ENCODE data around the gene LRP1B. TPM values are rescaled to one million over a fixed set of nuclear protein-coding genes. Genes with fewer than 3 reads are reported as not detected.

The LRP1B gene
- total RNA-seq, 1 experiment from 2014 or later: 0.21 TPM

GRCh38 chr2:141704541-141704940 lies 426.3 kb downstream of the LRP1B start:
- no TSS peak for BruUV-seq (replicated peaks)
- Mint-ChIP-seq H3K27ac (ENCODE audit: unreplicated experiment) (no peak overlapping the region), H3K9me3 (ENCODE audit: low read depth, unreplicated experiment) (peaks cover 3% of the 10 kb centered on the region), H3K4me1 (ENCODE audit: low read depth, unreplicated experiment) (no peaks in the 10 kb centered on the region), H3K36me3 (ENCODE audit: insufficient read depth, unreplicated experiment) (no peaks in the 10 kb centered on the region), H3K4me3 (ENCODE audit: low read depth, unreplicated experiment) (no peak overlapping the region), H3K27me3 (ENCODE audit: unreplicated experiment) (no peaks in the 10 kb centered on the region)
- no peak for DNase-seq
- intact Hi-C loops (cut with micrococcal nuclease; ENCODE audit: unreplicated experiment): no loop called here
- CTCF ChIA-PET: interaction anchor here (0.6 kb wide), 1 partner anchor 119 kb away, joined by 3 read pairs; no protein-coding TSS in a partner anchor
- no peak for TF ChIP-seq CTCF (IDR thresholded peaks at IDR 0.05; ENCODE audit: unreplicated experiment)

GRCh38 chr2:141703501-141703900 lies 427.3 kb downstream of the LRP1B start:
- no peaks in the 10 kb centered on the region for H3K27me3 Mint-ChIP-seq (ENCODE audit: unreplicated experiment)

GRCh38 chr2:141701618-141702017 lies 429.2 kb downstream of the LRP1B start:
- no TSS peak for BruUV-seq (replicated peaks)
- CTCF ChIA-PET: no interaction called here
- Mint-ChIP-seq H3K36me3 (ENCODE audit: insufficient read depth, unreplicated experiment) (no peaks in the 10 kb centered on the region), H3K9me3 (ENCODE audit: low read depth, unreplicated experiment) (peaks cover 3% of the 10 kb centered on the region), H3K27ac (ENCODE audit: unreplicated experiment) (no peak overlapping the region), H3K4me1 (ENCODE audit: low read depth, unreplicated experiment) (no peaks in the 10 kb centered on the region), H3K4me3 (ENCODE audit: low read depth, unreplicated experiment) (no peak overlapping the region), H3K27me3 (ENCODE audit: unreplicated experiment) (no peaks in the 10 kb centered on the region)
- intact Hi-C loops (cut with micrococcal nuclease; ENCODE audit: unreplicated experiment): no loop called here
- TF ChIP-seq CTCF (IDR thresholded peaks at IDR 0.05; ENCODE audit: unreplicated experiment): no peak
- no peak for DNase-seq

More at GRCh38 chr2:141703501-141703900, 427.3 kb downstream of the LRP1B start:
- no peaks in the 10 kb centered on the region for H3K36me3 Mint-ChIP-seq (ENCODE audit: insufficient read depth, unreplicated experiment)
- no peak overlapping the region for H3K4me3 Mint-ChIP-seq (ENCODE audit: low read depth, unreplicated experiment)
- CTCF ChIA-PET: no interaction called here
- intact Hi-C loops (cut with micrococcal nuclease; ENCODE audit: unreplicated experiment): no loop called here
- TF ChIP-seq CTCF (IDR thresholded peaks at IDR 0.05; ENCODE audit: unreplicated experiment): no peak
- no peaks in the 10 kb centered on the region for H3K4me1 Mint-ChIP-seq (ENCODE audit: low read depth, unreplicated experiment)
- peaks cover 3% of the 10 kb centered on the region for H3K9me3 Mint-ChIP-seq (ENCODE audit: low read depth, unreplicated experiment)
- H3K27ac Mint-ChIP-seq (ENCODE audit: unreplicated experiment): no peak overlapping the region
- DNase-seq: no peak
- no TSS peak for BruUV-seq (replicated peaks)

GRCh38 chr2:141699573-141699972 lies 431.2 kb downstream of the LRP1B start:
- CTCF ChIA-PET: no interaction called here
- no peaks in the 10 kb centered on the region for H3K27me3 Mint-ChIP-seq (ENCODE audit: unreplicated experiment)
- H3K4me1 Mint-ChIP-seq (ENCODE audit: low read depth, unreplicated experiment): no peaks in the 10 kb centered on the region
- H3K9me3 Mint-ChIP-seq (ENCODE audit: low read depth, unreplicated experiment): peaks cover 2% of the 10 kb centered on the region
- H3K36me3 Mint-ChIP-seq (ENCODE audit: insufficient read depth, unreplicated experiment): no peaks in the 10 kb centered on the region
- DNase-seq: no peak
- intact Hi-C loops (cut with micrococcal nuclease; ENCODE audit: unreplicated experiment): no loop called here
- no peak for TF ChIP-seq CTCF (IDR thresholded peaks at IDR 0.05; ENCODE audit: unreplicated experiment)
- no peak overlapping the region for H3K27ac Mint-ChIP-seq (ENCODE audit: unreplicated experiment)
- no peak overlapping the region for H3K4me3 Mint-ChIP-seq (ENCODE audit: low read depth, unreplicated experiment)
- BruUV-seq (replicated peaks): no TSS peak
